H1 (cell line): ENCODE data around the gene H2BK1. TPM values are rescaled to one million over a fixed set of nuclear protein-coding genes. Genes with fewer than 3 reads are reported as not detected.

ENCODE experiments used
- KDM1A ChIP-seq: fragments of 200-600, 300-600 bp; sonication (generic); IDR thresholded peaks from 2 replicates; pipeline ENCODE4 v1.7.1; 2016; ENCODE audit warnings: mild to moderate bottlenecking, low read length, borderline replicate concordance
- microRNA counts: library from miRNA; unstranded; fragments of <30 nt; microRNA quantifications from one replicate; lab custom pipeline; 2015
- polyA plus RNA-seq, 7 experiments: library from polyadenylated mRNA; depleted of rRNA in 3 of 7; stranded (reverse) in 5 of 7; unstranded in 2 of 7; fragments of >200 nt in 5 of 7; fragments of 200-250 nt in 2 of 7; gene quantifications; 1 replicate in 5 of 7; 2 replicates in 1 of 7; 4 replicates in 1 of 7; pipeline versions ENCODE4 v1.2.1 to v1.2.3, GENCODE V29; 2011 to 2013; ENCODE audit warnings: missing spikeins in 2 of 7, mixed read lengths in 2 of 7
- total RNA-seq: library from RNA; stranded (reverse); fragmentation: NEBNext Ultra II Directional; extraction: Animal tissue kit (Norgen Biotek cat#: 25700); gene quantifications from 2 replicates; pipeline ENCODE4 v1.2.1, GENCODE V29; 2021
- TF ChIP-seq, protein P1 (sequence below): IDR thresholded peaks from 2 replicates; pipeline ENCODE4 v1.6.1; 2012; ENCODE audit warnings: inconsistent platforms

The H2BK1 gene
- total and polyA plus RNA-seq, 2 of the 8 experiments (the other 6 are each of a cell fraction or from before 2014, with no cell fraction given): not detected

DNA sequence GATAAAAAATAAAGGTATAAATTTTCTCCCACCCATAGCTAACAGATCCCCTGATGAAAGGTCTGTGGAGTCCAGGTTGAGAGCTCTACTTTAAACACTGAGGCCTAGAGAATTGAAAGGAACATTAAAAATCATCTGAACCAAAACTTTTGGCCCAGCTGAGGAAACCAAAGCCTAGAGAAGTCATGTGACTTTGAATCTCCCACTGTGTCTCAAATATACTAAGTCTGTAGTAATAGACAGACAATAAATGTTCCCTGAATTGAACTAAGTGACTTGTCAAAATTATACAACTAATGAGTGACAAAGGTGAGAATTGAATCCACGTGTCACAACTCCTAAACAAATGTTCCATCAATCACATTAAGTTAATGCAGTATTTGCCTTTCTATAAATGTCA lies 48.5 kb downstream of the H2BK1 start (continued):
- TF ChIP-seq, protein P1, sequence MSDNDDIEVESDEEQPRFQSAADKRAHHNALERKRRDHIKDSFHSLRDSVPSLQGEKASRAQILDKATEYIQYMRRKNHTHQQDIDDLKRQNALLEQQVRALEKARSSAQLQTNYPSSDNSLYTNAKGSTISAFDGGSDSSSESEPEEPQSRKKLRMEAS: no peak
- TF ChIP-seq KDM1A: no peak

MicroRNA genes within 50 kb of the gene (microRNA counts, 767-probe panel; counts per million panel counts)
- microRNA hsa-miR-671-3p (lab: Ali Mortazavi, UCI) (879 counts per million, percentile 95 among the panel's probes with 10 or more counts), microRNA hsa-miR-671-5p (lab: Ali Mortazavi, UCI) (879 counts per million, percentile 95 among the panel's probes with 10 or more counts)

Other genes starting within 250 kb of the H2BK1 start
- gene KCNH2, start 232.2 kb downstream of the H2BK1 start, total RNA-seq: 7.7 and 8.0 TPM in 2 replicates
- 15.0 and 20.5 TPM in 2 replicates for gene KCNH2, start 232.2 kb downstream of the H2BK1 start, polyA plus RNA-seq (2011; rRNA removed)
- 4.4 and 4.7 TPM in 2 replicates for gene NOS3, start 219.5 kb downstream of the H2BK1 start, total RNA-seq
- 16.2 and 20.9 TPM in 2 replicates for gene NOS3, start 219.5 kb downstream of the H2BK1 start, polyA plus RNA-seq (2011; rRNA removed)
- 2.3 and 2.6 TPM in 2 replicates for gene ATG9B, start 186.0 kb downstream of the H2BK1 start, total RNA-seq
- 1.4 and 2.7 TPM in 2 replicates for gene ATG9B, start 186.0 kb downstream of the H2BK1 start, polyA plus RNA-seq (2011; rRNA removed)
- gene ABCB8, start 182.0 kb downstream of the H2BK1 start, total RNA-seq: 22.2 and 27.0 TPM in 2 replicates
- gene ABCB8, start 182.0 kb downstream of the H2BK1 start, polyA plus RNA-seq (2011; rRNA removed): 17.7 and 26.0 TPM in 2 replicates
- gene ASIC3, start 162.0 kb downstream of the H2BK1 start, total RNA-seq: 1.4 and 1.9 TPM in 2 replicates
- gene ASIC3, start 162.0 kb downstream of the H2BK1 start, polyA plus RNA-seq (2011; rRNA removed): 1.6 and 4.3 TPM in 2 replicates
- gene CDK5, start 152.6 kb downstream of the H2BK1 start, total RNA-seq: 22.7 and 22.8 TPM in 2 replicates
- gene CDK5, start 152.6 kb downstream of the H2BK1 start, polyA plus RNA-seq (2011; rRNA removed): 37.2 and 47.8 TPM in 2 replicates
- gene SLC4A2, start 150.9 kb downstream of the H2BK1 start, total RNA-seq: 147 and 148 TPM in 2 replicates
- gene SLC4A2, start 150.9 kb downstream of the H2BK1 start, polyA plus RNA-seq (2011; rRNA removed): 72.6 and 105 TPM in 2 replicates
- 39.4 and 43.8 TPM in 2 replicates for gene FASTK, start 129.7 kb downstream of the H2BK1 start, total RNA-seq
- 84.0 and 116 TPM in 2 replicates for gene FASTK, start 129.7 kb downstream of the H2BK1 start, polyA plus RNA-seq (2011; rRNA removed)
- 41.4 and 48.7 TPM in 2 replicates for gene TMUB1, start 127.0 kb downstream of the H2BK1 start, total RNA-seq
- gene TMUB1, start 127.0 kb downstream of the H2BK1 start, polyA plus RNA-seq (2011; rRNA removed): 56.2 and 85.7 TPM in 2 replicates
- gene AGAP3, start 124.0 kb downstream of the H2BK1 start, total RNA-seq: 66.4 and 68.1 TPM in 2 replicates
- 120 and 194 TPM in 2 replicates for gene AGAP3, start 124.0 kb downstream of the H2BK1 start, polyA plus RNA-seq (2011; rRNA removed)
- not detected in 2 replicates for gene GBX1, start 42.8 kb downstream of the H2BK1 start, total RNA-seq
- gene GBX1, start 42.8 kb downstream of the H2BK1 start, polyA plus RNA-seq (2011; rRNA removed): not detected in 2 replicates
- gene ASB10, start 23.2 kb downstream of the H2BK1 start, total RNA-seq: not detected in 2 replicates
- not detected in 2 replicates for gene ASB10, start 23.2 kb downstream of the H2BK1 start, polyA plus RNA-seq (2011; rRNA removed)
- gene ABCF2, start 16.7 kb upstream of the H2BK1 start, total RNA-seq: 51.0 and 55.0 TPM in 2 replicates
- 26.4 and 28.0 TPM in 2 replicates for gene ABCF2, start 16.7 kb upstream of the H2BK1 start, polyA plus RNA-seq (2011; rRNA removed)
- gene CHPF2, start 22.0 kb upstream of the H2BK1 start, total RNA-seq: 20.6 and 20.8 TPM in 2 replicates
- gene CHPF2, start 22.0 kb upstream of the H2BK1 start, polyA plus RNA-seq (2011; rRNA removed): 14.4 and 20.0 TPM in 2 replicates
- 3.0 and 4.6 TPM in 2 replicates for gene SMARCD3, start 38.2 kb upstream of the H2BK1 start, total RNA-seq
- 5.6 and 6.2 TPM in 2 replicates for gene SMARCD3, start 38.2 kb upstream of the H2BK1 start, polyA plus RNA-seq (2011; rRNA removed)
- gene NUB1, start 131.3 kb upstream of the H2BK1 start, total RNA-seq: 37.7 and 43.5 TPM in 2 replicates
- gene NUB1, start 131.3 kb upstream of the H2BK1 start, polyA plus RNA-seq (2011; rRNA removed): 20.5 and 22.1 TPM in 2 replicates
- gene WDR86, start 199.6 kb upstream of the H2BK1 start, total RNA-seq: 14.9 and 15.8 TPM in 2 replicates
- gene WDR86, start 199.6 kb upstream of the H2BK1 start, polyA plus RNA-seq (2011; rRNA removed): 12.7 and 22.1 TPM in 2 replicates
- 1.0 and 1.6 TPM in 2 replicates for gene CRYGN, start 229.7 kb upstream of the H2BK1 start, total RNA-seq
- gene CRYGN, start 229.7 kb upstream of the H2BK1 start, polyA plus RNA-seq (2011; rRNA removed): 0.98 and 1.3 TPM in 2 replicates